K562 (cell line): ENCODE results near the gene XPR1. TPM values are rescaled to one million over a fixed set of nuclear protein-coding genes. Genes with fewer than 3 reads are reported as not detected.

Experiments
- ARID4B ChIP-seq: sonication (generic); formaldehyde crosslinking; IDR thresholded peaks from 2 replicates; pipeline ENCODE4 v1.8.0; 2022; ENCODE audit warnings: mild to moderate bottlenecking, missing genetic modification reagents
- BDP1 ChIP-seq: IDR thresholded peaks from 3 replicates; pipeline ENCODE4 v1.6.1; 2011; ENCODE audit not compliant: insufficient read length, insufficient read depth
- CBFA2T3 ChIP-seq: fragments of 450-650 bp; IDR thresholded peaks from 2 replicates; pipeline ENCODE4 v1.6.1; 2017
- CBX2 ChIP-seq: fragments of 200-600 bp; sonication (generic); IDR thresholded peaks from one replicate; pipeline ENCODE4 v1.6.1; 2012; ENCODE audit warnings: mild to moderate bottlenecking, low read length, inconsistent platforms; ENCODE audit not compliant: insufficient read depth, poor library complexity, severe bottlenecking
- CLOCK ChIP-seq: fragments of 250-450 bp; sonication (Bioruptor Pico); IDR thresholded peaks from 2 replicates; pipeline ENCODE4 v1.4.0; 2020; ENCODE audit warnings: mild to moderate bottlenecking, moderate library complexity, borderline replicate concordance
- EGR1 ChIP-seq: fragments of 450-650 bp; conservative IDR thresholded peaks from 2 replicates; pipeline ENCODE4 v1.6.1; 2017; ENCODE audit warnings: mild to moderate bottlenecking
- HDAC3 ChIP-seq: fragments of 450-650 bp; IDR thresholded peaks from 2 replicates; pipeline ENCODE4 v1.6.1; 2018; ENCODE audit warnings: borderline replicate concordance, mild to moderate bottlenecking, moderate library complexity; ENCODE audit not compliant: partially characterized antibody
- NCOR1 ChIP-seq: fragments of 450-650 bp; IDR thresholded peaks from 2 replicates; pipeline ENCODE4 v1.6.1; 2016; ENCODE audit warnings: mild to moderate bottlenecking, moderate library complexity
- TBP ChIP-seq: optimal IDR thresholded peaks from 2 replicates; pipeline ENCODE3; 2011; ENCODE audit warnings: low read depth, low read length, improper control_type of control experiment
- THAP7 ChIP-seq: fragments of 250-450 bp; sonication (Bioruptor Pico); IDR thresholded peaks from 2 replicates; pipeline ENCODE4 v1.5.0; 2021
- UBTF ChIP-seq, 2 experiments: IDR thresholded peaks; 2 replicates each; pipeline ENCODE4 v1.6.1; 2012; ENCODE audit warnings: improper control_type of control experiment in 2 of 2, low read depth in 2 of 2, low read length in 2 of 2, borderline replicate concordance in 1 of 2
- ZNF253 ChIP-seq: fragments of 250-450 bp; sonication (Bioruptor Pico); conservative IDR thresholded peaks from 2 replicates; pipeline ENCODE4 v1.6.1; 2021; ENCODE audit warnings: mild to moderate bottlenecking
- ZNF3 ChIP-seq: fragments of 250-450 bp; sonication (Bioruptor Pico); IDR thresholded peaks from 2 replicates; pipeline ENCODE4 v1.5.0; 2021; ENCODE audit warnings: mild to moderate bottlenecking, moderate library complexity
- ZNF398 ChIP-seq: fragments of 250-450 bp; sonication (Bioruptor Pico); IDR thresholded peaks from 2 replicates; pipeline ENCODE4 v1.8.0; 2021; ENCODE audit warnings: moderate library complexity, mild to moderate bottlenecking, inconsistent platforms
- ZNF561 ChIP-seq: fragments of 450-650 bp; formaldehyde crosslinking; conservative IDR thresholded peaks from 2 replicates; pipeline ENCODE4 v1.4.0; 2020; ENCODE audit warnings: mild to moderate bottlenecking, moderate library complexity
- polyA plus RNA-seq, 8 experiments: library from polyadenylated mRNA; depleted of rRNA in 4 of 8; stranded (reverse) in 5 of 8; unstranded in 3 of 8; fragments of >200 nt; fragmentation: Nextera tagmentation in 2 of 8; fragmentation: Illumina TruSeq in 1 of 8; extraction: Ambion mirVana in 2 of 8; extraction: Trizol in 1 of 8; gene quantifications; 2 replicates each; pipeline versions ENCODE4 v1.2.1 to v1.2.3, GENCODE V29; 2011 to 2014; ENCODE audit warnings: inconsistent platforms in 1 of 8, missing spikeins in 1 of 8
- total RNA-seq, 7 experiments: library from RNA; depleted of rRNA in 6 of 7; stranded (reverse); fragments of >200 nt in 6 of 7; fragmentation: Illumina TruSeq in 2 of 7; extraction: Trizol in 2 of 7; gene quantifications; 2 replicates each; pipeline versions ENCODE4 v1.2.1 to v1.2.3, GENCODE V29; 2011 to 2021; ENCODE audit warnings: low replicate concordance in 1 of 7

XPR1 gene
- total and polyA plus RNA-seq, 9 of the 15 experiments (the other 6 are each of a cell fraction or from before 2014, with no cell fraction given), result 3.0 to 66.2 (median 38.6) TPM

GRCh38 chr1:180926164-180926981 lies 294.6 kb downstream of the XPR1 start (continued):
- TF ChIP-seq ARID4B (CRISPR knock-in tag), result no peak
- TF ChIP-seq CLOCK (CRISPR knock-in tag), result no peak
- no peak for TF ChIP-seq HDAC3
- TF ChIP-seq CBX2, result no peak
- TF ChIP-seq THAP7, result no peak
- TF ChIP-seq ZNF398 (CRISPR knock-in tag), result no peak
- no peak for TF ChIP-seq ZNF3 (CRISPR knock-in tag)
- TF ChIP-seq ZNF253 (CRISPR knock-in tag), result no peak
- peak; percentile 48 for TF ChIP-seq TBP
- TF ChIP-seq EGR1, result no peak
- TF ChIP-seq NCOR1, result 0 out of 2 replicates have a peak, but pooled peaks have one; percentile 16
- peak; percentile 70 for TF ChIP-seq CBFA2T3
- TF ChIP-seq UBTF (IDR thresholded peaks at IDR 0.05; ENCODE audit: borderline replicate concordance in 1 of 2, low read depth in 2 of 2, low read length in 2 of 2), result peak; percentile 96 to 98
- TF ChIP-seq BDP1, result no peak
- no peak for TF ChIP-seq ZNF561 (CRISPR knock-in tag)
